ENCODE data around the gene MFAP4.

The MFAP4 gene

DNA sequence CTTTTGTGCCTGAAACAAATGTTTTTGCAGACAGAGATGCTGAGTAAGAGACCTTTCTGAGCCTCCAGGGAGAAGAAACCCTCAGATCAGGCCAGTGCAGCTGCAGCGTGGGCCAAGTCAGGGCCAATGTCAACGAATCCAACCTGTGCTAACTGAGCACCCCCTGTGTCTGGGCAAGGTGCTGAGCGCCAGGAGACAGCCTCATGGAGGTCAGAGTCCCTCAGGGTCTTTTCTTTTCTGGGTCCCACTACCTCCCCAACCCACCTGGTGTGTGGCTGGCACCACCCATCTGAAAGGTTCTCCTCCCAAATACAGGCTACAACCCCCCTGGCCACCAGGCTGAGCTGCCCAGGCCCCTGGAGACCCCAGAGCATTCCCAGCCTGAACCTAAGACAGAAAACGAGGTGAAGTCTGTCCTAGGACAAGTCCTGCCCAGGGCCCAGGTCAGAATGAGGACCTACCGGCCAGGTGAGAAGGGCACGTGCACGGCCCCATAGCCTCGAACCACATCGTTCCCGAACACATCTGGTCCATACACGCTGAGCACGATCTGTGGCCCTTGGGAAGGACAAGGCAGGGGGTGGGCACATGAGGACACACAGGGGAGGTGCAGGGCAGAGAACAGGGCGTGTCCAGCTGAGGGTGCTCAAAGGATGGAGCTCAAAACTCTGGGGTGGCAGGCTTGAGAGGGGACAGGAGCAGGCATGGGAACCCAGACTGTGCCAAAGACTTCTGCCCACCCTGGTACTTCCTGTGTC lies 39.5 kb downstream of the MFAP4 start:
- no peak for DNase-seq (ENCODE audit: low read depth)
- in situ Hi-C loops (cut with HindIII; ENCODE audit: low sequenced_read_pairs): no loop called here
- TF ChIP-seq CTCF (IDR thresholded peaks at IDR 0.05; ENCODE audit: low read depth, low read length, missing control alignments): no peak
- H3K4me3 ChIP-seq (ENCODE audit: low read depth, low read length): no peak overlapping the region

GRCh38 chr17:19346351-19347255 lies 40.4 kb downstream of the MFAP4 start:
- DNase-seq (ENCODE audit: low read depth): peak; percentile 49
- TF ChIP-seq CTCF (IDR thresholded peaks at IDR 0.05; ENCODE audit: low read depth, low read length, missing control alignments): no peak
- in situ Hi-C loops (cut with HindIII; ENCODE audit: low sequenced_read_pairs): no loop called here
- H3K4me3 ChIP-seq (ENCODE audit: low read depth, low read length): no peak overlapping the region

- no peak for DNase-seq (ENCODE audit: low read depth)
- in situ Hi-C loops (cut with HindIII; ENCODE audit: low sequenced_read_pairs): no loop called here
- TF ChIP-seq CTCF (IDR thresholded peaks at IDR 0.05; ENCODE audit: low read depth, low read length, missing control alignments): no peak
- H3K4me3 ChIP-seq (ENCODE audit: low read depth, low read length): no peak overlapping the region
These were observed 41.3 kb downstream of the MFAP4 start for GRCh38 chr17:19345486-19346350.

GRCh38 chr17:19345067-19345460 lies 41.9 kb downstream of the MFAP4 start:
- no peak for DNase-seq (ENCODE audit: low read depth)
- in situ Hi-C loops (cut with HindIII; ENCODE audit: low sequenced_read_pairs): no loop called here
- TF ChIP-seq CTCF (IDR thresholded peaks at IDR 0.05; ENCODE audit: low read depth, low read length, missing control alignments): no peak
- H3K4me3 ChIP-seq (ENCODE audit: low read depth, low read length): no peak overlapping the region

DNA sequence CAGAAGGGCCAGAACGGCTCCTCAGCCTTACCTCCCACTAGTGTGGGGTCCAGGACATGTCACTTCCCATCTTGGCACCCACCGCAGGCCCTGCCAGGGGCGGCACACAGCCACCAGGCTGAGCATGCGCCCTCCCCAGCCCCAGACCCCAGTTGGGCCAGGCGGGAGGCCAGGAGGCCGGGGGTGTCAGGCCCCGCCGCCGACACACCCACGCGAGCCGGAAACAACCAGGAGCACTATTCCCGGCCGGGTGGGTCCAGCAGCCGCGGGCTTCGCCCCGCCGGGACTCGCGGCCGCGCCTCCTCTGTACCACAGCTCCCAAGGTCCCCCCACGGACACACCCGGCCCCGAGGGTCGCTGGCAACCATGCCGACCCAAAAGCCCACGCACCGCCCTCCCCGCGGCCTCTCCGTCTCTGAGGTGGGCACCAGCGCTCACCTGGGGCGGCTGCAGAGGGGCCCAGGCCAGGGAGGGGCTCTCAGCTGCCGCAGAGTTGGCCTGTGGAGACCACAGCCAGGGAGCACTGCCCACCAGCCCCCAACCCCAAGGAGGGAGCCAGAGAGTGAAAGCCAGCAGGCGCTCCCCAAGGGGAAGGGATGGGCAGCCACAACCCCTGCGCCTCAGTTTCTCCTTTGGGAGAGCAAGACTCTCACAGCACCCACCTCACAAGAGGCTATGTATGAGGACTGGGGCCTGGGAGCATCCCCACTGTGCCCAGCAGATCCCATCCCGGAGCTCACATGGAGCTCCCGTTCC lies 42.5 kb downstream of the MFAP4 start:
- in situ Hi-C loops (cut with HindIII; ENCODE audit: low sequenced_read_pairs): no loop called here
- no peak for DNase-seq (ENCODE audit: low read depth)
- TF ChIP-seq CTCF (IDR thresholded peaks at IDR 0.05; ENCODE audit: low read depth, low read length, missing control alignments): no peak
- H3K4me3 ChIP-seq (ENCODE audit: low read depth, low read length): no peak overlapping the region

Data from astrocyte of the cerebellum (primary cell).